Stimulated activated CD8-positive, alpha-beta memory T cell treated with anti-CD3 and anti-CD28 coated beads, Interleukin-15, amount 100 ng/mL, for 24 hours (primary cell): ENCODE results near the gene PEX11G.

Experiments
- DNase-seq: peaks from one replicate; pipeline ENCODE4 v3.0.0-alpha.2; 2020; ENCODE audit warnings: low read depth

PEX11G gene

DNA sequence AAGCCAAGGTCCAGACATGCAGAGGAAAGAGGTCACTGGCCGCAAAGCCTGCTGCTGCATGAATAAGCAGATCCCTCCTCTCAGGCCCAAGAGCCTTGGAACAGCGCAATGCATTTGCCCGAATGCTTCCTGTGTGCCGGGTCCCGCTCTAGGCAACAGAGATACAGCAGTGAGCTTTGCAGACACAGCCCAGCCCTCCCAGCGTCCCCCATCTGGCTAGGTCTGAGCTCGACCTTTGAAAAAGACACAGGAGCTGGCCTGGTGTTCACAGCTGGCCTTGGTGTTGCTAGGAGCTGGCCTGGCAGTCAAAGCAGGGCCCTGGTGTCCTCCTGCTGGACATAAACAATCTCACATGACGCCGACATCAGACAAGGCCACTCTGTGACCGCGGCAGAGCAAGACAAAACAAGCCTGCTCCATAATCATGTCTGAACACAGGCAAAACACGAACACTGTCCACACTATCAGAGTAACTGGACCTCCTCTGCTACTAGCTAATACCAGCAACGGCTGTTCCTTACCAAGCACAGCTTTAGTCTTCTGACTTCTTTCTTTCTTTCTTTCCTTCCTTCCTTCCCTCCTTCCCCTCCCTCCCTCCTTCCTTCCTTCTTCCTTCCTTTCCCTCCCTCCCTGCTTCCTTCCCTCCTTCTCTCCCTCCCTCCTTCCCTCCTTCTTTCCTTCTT is 5.7 kb upstream of the PEX11G start:
- no peak for DNase-seq

DNA sequence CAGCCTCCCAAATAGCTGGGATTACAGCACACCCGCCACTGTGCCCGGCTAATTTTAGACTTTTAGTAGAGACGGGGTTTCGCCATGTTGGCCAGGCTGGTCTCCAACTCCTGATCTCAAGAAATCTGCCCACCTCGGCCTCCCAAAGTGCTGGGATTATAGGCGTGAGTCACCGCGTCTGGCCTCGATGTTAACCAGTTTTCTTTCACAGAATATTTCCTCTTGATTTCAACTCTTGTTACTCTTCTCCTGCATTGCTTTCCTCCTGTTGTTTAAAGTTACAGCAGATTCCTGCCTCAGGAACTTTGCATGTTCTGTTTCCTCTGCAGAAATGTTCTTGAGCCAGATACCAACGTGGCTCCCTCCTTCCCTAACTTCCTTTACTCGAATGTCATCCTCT is 3.7 kb upstream of the PEX11G start:
- no peak for DNase-seq

DNA sequence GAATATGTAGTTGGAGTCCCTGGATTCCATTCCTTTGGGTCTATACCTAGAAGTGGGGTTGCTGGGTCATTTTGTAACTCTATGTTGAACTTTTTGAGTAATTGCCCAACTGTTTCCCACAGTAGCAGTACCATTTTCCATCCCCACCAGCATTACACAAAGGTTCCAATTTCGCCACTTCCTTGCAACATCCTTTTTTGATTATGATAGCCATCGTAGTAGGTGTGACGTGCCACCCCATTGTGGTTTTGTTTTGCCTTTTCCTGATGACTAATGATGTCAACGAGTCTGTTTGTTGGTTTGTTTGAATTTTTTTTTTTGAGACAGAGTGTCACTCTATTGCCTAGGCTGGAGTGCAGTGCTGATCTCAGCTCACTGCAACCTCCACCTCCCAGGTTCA is 3.3 kb upstream of the PEX11G start:
- no peak for DNase-seq

DNA sequence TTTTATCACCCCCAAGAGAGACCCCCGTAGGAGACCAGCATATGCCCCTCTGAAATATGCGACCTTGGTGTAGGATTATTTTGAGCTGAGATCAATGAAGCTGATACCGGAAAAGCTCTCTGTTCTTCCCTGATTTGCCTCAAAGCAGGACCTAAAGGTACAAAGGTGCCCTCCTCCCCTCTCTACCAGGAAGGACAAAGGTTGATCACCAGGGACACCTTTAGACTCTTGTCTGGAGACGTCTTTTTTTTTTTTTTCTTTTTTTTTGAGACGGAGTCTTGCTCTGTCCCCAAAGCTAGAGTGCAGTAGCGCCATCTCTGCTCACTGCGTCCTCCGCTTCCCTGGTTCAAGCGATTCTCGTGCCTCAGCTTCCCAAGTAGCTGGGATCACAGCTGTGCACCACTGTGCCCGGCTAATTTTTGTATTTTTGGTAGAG is 792 bp upstream of the PEX11G start:
- DNase-seq: no peak

DNA sequence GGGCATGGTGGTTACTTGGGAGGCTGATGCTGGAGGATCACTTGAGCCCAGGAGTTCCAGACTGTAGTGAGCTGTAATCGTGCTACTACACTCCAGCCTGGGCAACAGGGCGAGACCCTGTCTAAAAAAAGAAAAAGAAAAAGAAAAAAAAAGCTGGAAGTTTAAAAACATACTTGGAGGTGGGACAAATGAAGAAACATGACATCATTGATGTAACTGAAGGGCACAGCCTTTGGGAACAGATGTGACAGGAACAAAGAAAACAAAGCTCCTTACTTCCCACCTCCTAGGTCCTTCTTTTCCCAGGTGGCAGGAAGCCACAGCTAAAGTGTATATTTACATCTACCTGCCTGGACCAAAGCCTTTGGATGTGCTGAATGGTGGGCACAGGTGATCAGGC is 1.9 kb downstream of the PEX11G start:
- no peak for DNase-seq

DNA sequence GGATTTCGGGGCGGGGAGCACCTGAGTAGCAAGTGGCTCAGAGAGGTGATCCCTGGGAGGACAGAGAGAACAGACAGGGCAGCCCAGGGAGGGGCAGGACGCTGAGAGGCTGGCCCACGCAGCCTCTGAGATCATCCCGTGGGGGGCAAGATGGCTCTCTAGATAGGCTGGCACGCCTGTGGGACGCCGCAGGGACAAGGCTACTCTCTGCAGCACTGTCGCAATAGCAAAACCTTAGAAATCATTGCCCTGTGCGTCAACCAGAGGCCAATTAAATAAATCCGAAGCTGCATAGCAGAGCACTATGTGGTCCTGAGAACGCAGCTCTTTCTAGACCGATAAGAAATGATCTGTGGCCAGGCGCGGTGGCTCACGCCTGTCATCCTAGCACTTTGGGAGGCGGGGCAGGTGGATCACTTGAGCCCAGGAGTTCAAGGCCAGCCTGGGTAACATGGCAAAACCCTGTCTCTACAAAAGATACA is 5.1 kb downstream of the PEX11G start:
- DNase-seq: no peak

DNA sequence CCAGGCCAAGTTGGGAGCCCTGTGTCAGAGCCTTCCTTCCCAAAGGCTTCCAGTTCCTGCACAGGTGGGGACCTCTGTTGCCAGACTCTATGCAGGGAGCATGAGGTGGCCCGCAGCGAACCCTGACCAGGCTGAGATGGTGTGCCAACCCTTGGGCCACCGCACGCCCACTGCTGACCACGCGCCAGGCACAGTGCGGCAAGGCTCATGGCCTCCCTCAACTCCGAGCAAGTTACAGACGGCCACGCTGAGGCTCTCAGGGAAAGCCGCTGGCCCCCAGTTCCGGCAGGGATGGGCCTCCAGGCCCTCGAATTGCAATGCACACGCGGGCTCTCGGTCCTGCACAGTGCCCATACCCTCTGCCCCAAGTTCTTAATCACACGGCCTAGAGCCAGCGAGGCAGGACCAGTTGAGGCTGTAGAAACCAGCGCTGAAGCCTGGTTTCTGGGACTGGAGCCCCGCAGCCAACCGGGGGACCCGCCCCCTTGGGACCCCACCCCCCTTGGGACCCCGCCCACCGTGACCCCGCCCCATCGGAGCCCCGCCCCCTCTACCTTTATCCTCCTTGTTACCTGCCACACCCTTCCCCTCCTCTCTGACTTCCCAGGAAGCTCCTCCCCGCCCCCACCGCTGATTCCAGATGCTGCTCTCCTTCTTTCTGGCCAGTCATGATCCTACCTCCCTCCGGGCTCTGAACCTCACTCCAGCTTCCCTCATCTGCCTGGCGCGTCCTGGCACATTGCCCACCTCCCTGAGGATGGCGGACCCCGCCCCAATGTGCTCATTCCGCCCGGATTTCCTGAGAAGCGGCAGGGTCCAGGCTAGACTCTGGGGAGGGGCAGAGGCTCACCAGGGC is 6.0 kb downstream of the PEX11G start:
- DNase-seq: no peak

DNA sequence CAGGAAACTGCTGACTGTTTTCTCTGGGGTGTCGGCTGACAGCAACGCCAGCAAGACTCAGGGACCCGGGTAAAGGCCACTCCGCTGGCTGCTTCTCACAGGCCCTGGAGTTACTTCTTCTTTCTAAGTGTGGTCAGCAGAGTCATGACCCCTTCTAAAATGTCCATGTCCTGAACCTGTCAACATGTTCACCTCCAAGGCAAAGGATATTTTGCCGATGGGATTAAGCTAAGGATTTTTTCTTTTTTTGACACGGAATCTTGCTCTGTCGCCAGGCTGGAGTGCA is 7.9 kb downstream of the PEX11G start:
- no peak for DNase-seq

DNA sequence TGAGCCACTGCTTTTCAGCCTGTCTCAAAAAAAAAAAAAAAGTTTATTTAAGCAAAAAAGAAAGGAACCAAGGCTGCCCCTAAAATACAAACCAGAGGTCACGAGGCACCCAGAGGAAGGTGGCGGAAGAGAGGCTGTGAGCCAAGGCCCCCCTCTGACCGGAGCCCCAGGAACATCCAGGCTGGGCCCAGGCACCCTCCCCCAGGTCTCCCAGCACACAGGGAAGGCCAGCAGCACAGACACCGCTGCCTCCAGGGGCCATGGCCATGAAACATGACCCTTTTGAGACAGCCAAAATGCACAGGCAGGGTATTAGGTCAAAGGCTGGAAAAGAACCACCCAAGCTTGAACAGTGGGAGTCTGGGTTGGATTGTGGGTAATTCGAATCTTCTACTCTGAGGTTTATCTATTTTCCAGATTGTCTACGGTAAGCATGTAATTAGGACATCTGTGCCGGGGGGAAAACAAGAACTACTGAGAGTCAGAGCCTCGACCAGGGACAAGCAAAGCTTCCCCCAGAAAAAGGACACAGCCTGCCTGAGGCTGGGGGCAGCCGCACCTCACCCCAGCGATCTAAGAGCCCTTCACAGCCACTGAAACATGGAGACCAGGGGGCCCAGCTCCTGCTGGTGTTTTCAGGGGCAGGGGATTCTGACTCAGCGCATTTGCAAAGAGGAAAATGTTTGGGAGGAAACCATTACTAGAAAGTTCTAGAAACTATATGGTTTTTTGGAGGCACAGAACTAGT is 8.4 kb downstream of the PEX11G start:
- no peak for DNase-seq

DNA sequence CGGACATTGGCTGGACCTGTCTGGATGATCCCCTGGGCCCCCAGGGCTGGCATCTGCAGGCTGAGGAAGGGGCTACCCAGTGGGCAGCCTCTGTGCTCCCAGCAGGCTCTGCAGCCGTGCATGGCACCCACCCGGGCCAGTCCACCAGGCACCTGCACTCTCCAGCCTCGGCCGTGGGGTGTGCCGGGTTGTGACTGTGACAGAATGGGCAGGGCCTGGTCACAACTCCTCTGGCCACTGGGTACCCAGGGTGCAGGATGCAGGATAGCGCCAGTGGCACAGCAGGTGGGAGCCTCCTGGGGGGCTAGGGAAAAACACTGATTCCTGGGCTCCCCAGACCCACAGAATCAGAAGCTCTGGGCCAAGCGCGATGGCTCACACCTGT is 10.0 kb downstream of the PEX11G start:
- DNase-seq: no peak

DNA sequence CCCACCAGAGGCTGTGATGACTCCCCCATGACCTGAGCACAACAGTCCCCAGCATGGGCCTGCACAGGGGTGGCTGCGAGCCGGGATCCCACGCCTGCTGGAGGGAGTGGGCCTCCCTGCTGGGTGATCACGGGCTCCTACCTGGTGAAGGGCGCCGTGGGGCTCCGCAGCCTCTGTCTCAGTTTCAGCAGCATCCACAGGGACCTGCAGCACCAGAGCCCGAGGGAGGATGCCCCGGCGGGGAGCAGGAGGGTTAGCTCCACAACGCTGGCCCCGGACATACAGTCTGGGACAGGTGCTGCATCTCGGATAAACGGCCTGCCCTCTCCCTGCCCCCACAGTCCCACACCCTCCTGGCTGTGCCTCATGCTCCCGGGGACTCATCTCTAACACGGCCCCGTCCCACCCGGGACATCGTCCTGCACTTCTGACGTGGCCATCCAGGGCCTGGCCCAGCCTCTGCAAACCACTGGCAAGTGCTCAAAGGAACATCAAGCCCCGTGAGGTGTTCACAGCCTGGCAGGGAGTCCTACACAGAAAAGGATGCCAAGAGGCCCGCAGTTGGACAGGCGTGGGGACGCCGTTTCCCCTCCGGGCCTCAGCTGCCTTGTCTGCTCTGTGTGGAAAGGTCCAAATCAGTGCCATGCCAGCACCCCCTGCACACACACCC is 10.5 kb downstream of the PEX11G start:
- DNase-seq: no peak

DNA sequence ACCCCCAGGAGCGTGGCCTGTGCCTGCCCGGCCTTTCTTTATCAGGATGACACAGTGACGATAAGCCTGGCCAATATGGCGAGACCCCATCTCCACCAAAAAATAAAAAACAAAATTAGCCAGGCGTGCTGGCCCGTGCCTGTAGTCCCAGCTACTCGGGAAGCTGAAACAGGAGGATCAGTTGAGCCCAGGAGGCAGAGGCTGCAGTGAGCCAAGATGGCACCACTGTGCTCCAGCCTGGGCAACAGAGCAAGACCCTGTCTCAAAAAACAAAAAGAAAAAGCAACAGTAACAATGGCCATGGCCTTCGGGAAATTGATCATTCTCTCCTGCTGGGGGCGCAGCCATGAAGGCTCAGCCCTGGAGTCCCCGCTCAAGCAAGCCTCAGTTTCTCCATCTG is 11.1 kb downstream of the PEX11G start:
- no peak for DNase-seq

DNA sequence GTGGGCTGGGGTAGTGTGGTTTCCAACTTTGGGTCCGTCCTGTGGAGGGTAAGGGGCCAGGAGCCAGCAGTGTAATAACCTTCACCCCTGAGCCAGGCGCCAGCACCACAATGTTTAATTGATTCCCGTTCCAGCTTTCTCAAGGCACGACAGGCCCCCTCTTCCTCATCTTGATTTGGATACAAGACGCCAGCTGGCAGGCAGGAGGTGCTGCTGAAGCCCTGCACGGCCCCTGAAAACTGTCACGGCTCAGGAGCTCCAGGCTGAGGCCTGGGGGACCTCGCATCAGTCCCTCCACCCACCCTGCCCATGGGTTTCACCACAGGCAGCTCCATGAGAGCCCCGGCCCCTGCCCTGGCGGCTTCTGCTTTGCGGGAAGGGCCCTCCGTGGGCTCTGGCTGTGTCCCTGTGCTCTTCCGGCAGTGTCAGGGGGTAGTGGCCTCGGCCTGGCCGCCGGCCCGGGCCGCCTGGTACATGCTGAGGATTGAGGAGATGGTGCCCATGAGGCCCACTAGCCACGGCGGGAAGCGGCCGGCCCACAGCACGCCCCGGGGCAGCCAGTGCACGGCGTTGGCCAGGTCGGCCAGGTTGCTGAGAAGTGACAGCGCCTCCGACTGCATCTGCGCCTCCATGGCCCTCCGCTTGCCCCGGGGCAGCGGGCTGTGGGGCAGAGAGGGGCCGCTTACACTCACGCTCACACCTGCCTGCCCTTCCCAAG is 11.9 kb downstream of the PEX11G start:
- no peak for DNase-seq

DNA sequence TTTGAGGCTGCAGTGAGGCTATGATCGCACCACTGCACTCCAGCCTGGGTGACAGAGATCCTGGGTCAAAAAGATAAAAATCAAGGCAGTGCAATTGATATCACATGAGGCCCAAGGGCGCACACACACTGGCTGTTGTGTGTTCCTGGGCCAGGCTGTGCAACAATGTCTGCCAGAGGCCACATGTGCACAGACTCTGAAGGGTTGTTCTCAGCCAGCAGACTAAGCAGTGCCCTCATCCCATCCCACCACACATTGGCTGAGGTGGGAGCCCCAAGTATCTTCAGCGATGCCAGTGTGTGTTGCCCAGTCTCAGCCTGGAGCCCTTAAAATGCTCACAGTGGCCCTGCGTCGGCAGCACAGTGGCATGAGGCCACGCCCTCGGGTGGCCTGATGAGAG is 12.6 kb downstream of the PEX11G start:
- no peak for DNase-seq

DNA sequence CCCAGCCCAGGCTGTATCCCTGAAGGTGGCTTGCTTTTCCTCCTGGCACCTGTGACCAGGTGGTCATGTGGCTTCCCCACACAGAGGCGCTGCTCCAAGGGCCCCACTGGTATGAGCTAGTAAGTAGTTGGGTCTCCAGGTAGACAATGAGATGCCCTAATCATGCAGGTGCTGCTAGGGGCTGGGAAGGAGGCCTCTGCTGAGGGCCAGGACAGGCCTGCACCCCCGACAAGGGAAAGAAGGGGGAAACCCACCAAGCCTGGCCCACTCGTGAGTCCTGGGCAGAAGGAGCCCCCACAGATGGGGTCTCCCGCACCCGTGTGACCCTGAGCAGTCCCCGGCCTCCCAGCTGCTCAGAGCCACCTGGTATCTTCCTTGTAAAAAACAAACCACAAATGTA is 13.2 kb downstream of the PEX11G start:
- DNase-seq: no peak

DNA sequence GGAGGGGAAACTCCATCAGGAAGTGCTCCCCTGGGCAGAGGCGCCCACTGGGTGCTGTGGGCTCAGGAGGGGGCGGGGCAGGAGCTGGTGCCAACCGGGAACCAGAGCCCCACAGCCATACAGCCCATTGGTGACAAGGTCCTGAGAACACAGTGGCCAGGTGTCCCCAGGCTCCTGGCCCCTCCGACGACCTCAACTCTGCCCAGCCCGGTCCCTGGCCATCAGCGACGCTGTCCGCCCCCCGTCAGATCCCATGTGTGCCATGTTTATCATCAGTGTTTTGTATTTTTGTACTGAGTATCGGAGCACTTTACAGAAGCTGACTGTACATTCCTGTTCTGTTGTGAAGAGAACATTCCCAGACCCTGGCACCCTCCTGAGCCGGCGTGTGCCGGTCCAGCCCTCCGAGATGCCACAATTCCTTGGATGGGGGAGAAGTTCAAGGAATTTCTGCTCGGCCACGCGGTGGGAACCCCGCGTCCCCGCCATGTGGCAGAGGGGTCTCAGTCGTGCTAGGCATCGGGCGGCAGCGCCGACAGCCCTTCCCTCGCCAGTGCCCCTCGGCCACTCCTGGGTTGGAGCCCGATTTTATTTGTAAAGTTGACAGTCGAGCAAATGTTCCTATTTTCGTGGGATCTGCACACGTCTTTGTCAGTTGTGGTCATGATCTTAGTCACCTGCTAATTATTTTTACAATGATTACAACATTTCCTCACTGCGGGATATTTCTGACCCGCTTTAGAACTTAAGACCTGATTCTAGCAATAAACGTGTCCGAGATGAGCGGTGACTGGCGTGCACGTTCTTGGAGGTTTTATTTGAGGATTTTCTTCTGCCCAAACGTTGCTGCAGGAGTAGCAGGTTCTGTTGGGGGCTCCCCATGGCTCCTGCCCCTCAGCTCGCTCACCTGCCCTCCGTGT is 16.9 kb downstream of the PEX11G start:
- DNase-seq: no peak

DNA sequence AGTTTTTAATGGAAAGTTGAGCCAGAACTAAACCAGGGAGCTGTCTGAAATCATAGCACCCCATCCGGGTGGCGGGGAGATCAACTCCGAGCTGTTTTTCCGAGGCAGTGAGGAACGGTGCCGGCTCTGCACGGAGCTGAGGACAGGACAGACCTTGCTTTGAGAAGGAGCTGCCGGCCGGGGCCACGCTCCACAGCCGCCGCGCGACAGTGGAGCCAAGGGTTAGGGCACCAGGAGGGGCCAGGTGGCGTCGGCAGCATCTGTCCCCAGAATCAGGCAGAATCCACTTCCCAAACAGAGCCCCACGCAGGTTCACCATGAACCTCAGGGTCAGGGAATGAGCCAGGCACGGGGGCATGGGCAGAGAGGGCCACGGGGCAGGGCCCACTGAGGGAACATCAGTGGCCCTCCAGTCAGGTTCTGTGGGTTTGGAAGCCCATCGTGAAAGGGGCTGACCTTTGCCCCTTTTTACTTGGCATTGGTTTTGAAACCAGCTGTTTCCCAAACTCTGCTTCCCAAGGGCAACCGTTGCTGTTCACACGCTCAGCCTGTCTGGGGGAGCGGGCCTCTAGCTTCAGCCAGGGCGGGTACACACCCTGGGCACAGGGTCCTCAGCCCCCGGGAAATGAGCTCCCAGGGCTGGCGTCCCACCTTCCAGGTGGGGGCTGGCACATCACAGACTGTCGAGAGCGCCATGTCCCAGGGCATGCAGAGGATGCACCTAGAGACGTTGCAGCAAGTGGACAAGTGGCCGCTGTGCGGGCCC is 18.1 kb downstream of the PEX11G start:
- DNase-seq: no peak

DNA sequence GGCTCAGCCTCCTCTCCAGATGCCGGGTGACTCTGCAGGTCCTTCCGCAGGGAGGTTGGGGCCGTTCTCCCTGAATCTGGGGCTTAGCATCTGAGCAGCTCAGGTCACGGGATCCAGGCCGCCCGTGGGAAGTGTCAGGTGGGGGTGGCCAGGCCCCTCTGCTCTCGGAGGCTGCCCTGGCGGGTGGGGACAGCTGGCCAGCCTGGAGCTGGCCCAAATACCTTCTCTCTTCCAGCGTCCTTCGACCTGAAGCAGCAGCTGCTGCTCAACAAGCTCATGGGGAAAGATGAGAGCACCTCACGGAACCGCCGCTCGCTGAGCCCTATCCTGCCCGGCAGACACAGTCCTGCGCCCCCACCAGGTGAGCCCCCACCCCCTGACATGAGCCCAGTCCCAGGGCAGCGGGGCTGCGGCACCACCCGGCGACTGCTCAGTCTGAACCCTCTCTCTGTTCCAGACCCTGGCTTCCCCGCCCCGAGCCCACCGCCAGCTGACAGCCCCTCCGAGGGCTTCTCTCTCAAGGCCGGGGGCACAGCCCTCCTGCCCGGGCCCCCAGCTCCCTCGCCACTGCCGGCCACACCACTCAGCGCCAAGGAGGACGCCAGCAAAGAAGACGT is 19.1 kb downstream of the PEX11G start:
- DNase-seq: no peak

DNA sequence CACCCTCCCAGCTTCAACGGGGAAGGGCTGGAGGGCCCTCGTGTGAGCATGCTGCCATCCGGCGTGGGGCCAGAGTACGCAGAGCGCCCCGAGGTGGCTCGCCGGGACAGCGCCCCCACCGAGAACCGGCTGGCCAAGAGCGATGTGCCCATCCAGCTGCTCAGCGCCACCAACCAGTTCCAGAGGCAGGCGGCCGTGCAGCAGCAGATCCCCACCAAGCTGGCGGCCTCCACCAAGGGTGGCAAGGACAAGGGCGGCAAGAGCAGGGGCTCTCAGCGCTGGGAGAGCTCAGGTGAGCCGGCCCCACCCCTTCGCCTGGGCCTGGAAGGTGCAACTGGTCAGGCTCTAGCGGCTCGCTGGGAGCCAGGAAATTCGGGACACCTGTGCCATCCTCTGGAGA is 20.0 kb downstream of the PEX11G start:
- no peak for DNase-seq
